Measurements from ENCODE around the gene KRTAP10-2. TPM values are rescaled to one million over a fixed set of nuclear protein-coding genes. Genes with fewer than 3 reads are reported as not detected.

The KRTAP10-2 gene
- total and polyA plus RNA-seq, 2 experiments from 2014 or later = 0.24 TPM; not detected in 1

- TF ChIP-seq ZNF462 (CRISPR knock-in tag; IDR thresholded peaks at IDR 0.05) = no peak
- no peak for TF ChIP-seq CREB1 (CRISPR knock-in tag; IDR thresholded peaks at IDR 0.05; ENCODE audit: low read depth)
- no peak for TF ChIP-seq REST (IDR thresholded peaks at IDR 0.05; ENCODE audit: unreplicated experiment)
- TF ChIP-seq JUNB (IDR thresholded peaks at IDR 0.05; ENCODE audit: unreplicated experiment) = no peak
- TF ChIP-seq STAT1 (IDR thresholded peaks at IDR 0.05; ENCODE audit: unreplicated experiment) = no peak
These were observed 44.7 kb downstream of the KRTAP10-2 start (continued) for GRCh38 chr21:44506279-44507255.

Data from GM23338 (cell line).